Esophagus muscularis mucosa (tissue), 4 donors: Measurements from ENCODE around the gene CAMTA1. TPM values are rescaled to one million over a fixed set of nuclear protein-coding genes. Genes with fewer than 3 reads are reported as not detected.

Experiments used
- DNase-seq: peaks from one replicate; pipeline ENCODE4 v3.0.0-alpha.2; 2017; ENCODE audit errors: extremely low spot score
- H3K27ac ChIP-seq, 4 donors: fragments of 200-600 bp; sonication (generic); replicated peaks in 1 of 4; 1 replicate in 3 of 4; 2 replicates in 1 of 4; pipeline ENCODE4 v1.5.1; 2016 to 2019; ENCODE audit warnings: mild to moderate bottlenecking in 1 of 4
- H3K27me3 ChIP-seq, 4 donors: fragments of 200-600 bp; sonication (generic); one replicate each; pipeline versions ENCODE4 v1.5.1 to v1.6.0; 2016 to 2019
- H3K36me3 ChIP-seq, 4 donors: fragments of 200-600 bp; sonication (generic); one replicate each; pipeline ENCODE4 v1.5.1; 2016 to 2019
- H3K4me1 ChIP-seq, 4 donors: fragments of 200-600 bp; sonication (generic); one replicate each; pipeline ENCODE4 v1.5.1; 2016 to 2019
- H3K4me3 ChIP-seq, 4 donors: fragments of 200-600 bp; sonication (generic); 1 replicate in 2 of 4; 2 replicates in 2 of 4; pipeline ENCODE4 v1.5.1; 2016 to 2019; ENCODE audit warnings: mild to moderate bottlenecking in 4 of 4, moderate library complexity in 1 of 4
- H3K9me3 ChIP-seq, 4 donors: fragments of 200-600 bp; sonication (generic); 1 replicate in 3 of 4; 2 replicates in 1 of 4; pipeline ENCODE4 v1.5.1; 2016 to 2019
- CTCF ChIP-seq, 3 experiments: fragments of 200-600 bp in 2 of 3; fragments of 450-650 bp in 1 of 3; sonication (generic) in 2 of 3; IDR thresholded peaks; one replicate each; pipeline ENCODE4 v1.5.1; 2017 to 2019; ENCODE audit warnings: antibody characterized with exemption in 3 of 3, mild to moderate bottlenecking in 2 of 3, moderate library complexity in 1 of 3
- EP300 ChIP-seq: sonication (generic); formaldehyde crosslinking; IDR thresholded peaks from one replicate; pipeline ENCODE4 v1.6.1; 2017; ENCODE audit warnings: antibody characterized with exemption
- POLR2A ChIP-seq: fragments of 450-650 bp; IDR thresholded peaks from one replicate; pipeline ENCODE4 v1.6.1; 2017; ENCODE audit warnings: antibody characterized with exemption, moderate library complexity, mild to moderate bottlenecking, low read depth
- POLR2AphosphoS5 ChIP-seq, 2 donors: sonication (generic); formaldehyde crosslinking; IDR thresholded peaks; one replicate each; pipeline ENCODE4 v1.6.1; 2017; ENCODE audit warnings: antibody characterized with exemption in 2 of 2
- WGBS: methylation state at CpG from one replicate; pipeline ENCODE4 v1.1.5; 2018; 5-methylcytosine and 5-hydroxymethylcytosine counted together
- intact Hi-C: fragments of 100-400 bp; cut with DNase I; formaldehyde crosslinking; loops from one replicate; pipeline ENCODE4 v1.15.1; 2023
- total RNA-seq, 4 donors: library from RNA; depleted of rRNA; stranded (reverse); fragments of >200 nt; gene quantifications; one replicate each; pipeline versions ENCODE4 v1.1.0 to v1.2.1, GENCODE V29; 2016

CAMTA1 gene
- total RNA-seq, 4 donors from 2014 or later: 109 to 226 (median 139) TPM

- intact Hi-C loops: no loop called here
- H3K4me1 ChIP-seq: peaks cover 0 to 34% (median 33%) of the 10 kb centered on the region in 4 donors
- H3K36me3 ChIP-seq: peaks cover 0 to 20% (median 12%) of the 10 kb centered on the region in 4 donors
- no peak for DNase-seq
- H3K27me3 ChIP-seq: no peaks in the 10 kb centered on the region
- 82% methylated on average over 6 of the region's 6 CpGs for WGBS
- no peaks in the 10 kb centered on the region for H3K9me3 ChIP-seq
- TF ChIP-seq EP300 (no peak), POLR2AphosphoS5 (IDR thresholded peaks at IDR 0.05) (no peak), POLR2A (no peak), CTCF (IDR thresholded peaks at IDR 0.05) (no peak)
- no peak overlapping the region for H3K27ac ChIP-seq
- no peak overlapping the region for H3K4me3 ChIP-seq
Observed at GRCh38 chr1:6870086-6870485, 84.8 kb downstream of the CAMTA1 start.

GRCh38 chr1:6870571-6870970 lies 85.3 kb downstream of the CAMTA1 start:
- Histone ChIP-seq H3K9me3 (no peaks in the 10 kb centered on the region), H3K27me3 (no peaks in the 10 kb centered on the region), H3K27ac (no peak overlapping the region), H3K4me3 (no peak overlapping the region), H3K4me1 (peaks cover 0 to 34% (median 33%) of the 10 kb centered on the region in 4 donors), H3K36me3 (peaks cover 0 to 25% (median 14%) of the 10 kb centered on the region in 4 donors)
- intact Hi-C loops: no loop called here
- DNase-seq: no peak
- TF ChIP-seq CTCF (IDR thresholded peaks at IDR 0.05): no peak
- TF ChIP-seq POLR2A: no peak
- no peak for TF ChIP-seq EP300
- TF ChIP-seq POLR2AphosphoS5 (IDR thresholded peaks at IDR 0.05): no peak

- Histone ChIP-seq H3K27me3 (no peaks in the 10 kb centered on the region), H3K27ac (no peak overlapping the region), H3K4me3 (no peak overlapping the region), H3K4me1 (peaks cover 0 to 34% (median 33%) of the 10 kb centered on the region in 4 donors), H3K9me3 (no peaks in the 10 kb centered on the region), H3K36me3 (peaks cover 0 to 25% (median 14%) of the 10 kb centered on the region in 4 donors)
- 92% methylated on average over 3 of the region's 3 CpGs for WGBS
- TF ChIP-seq POLR2AphosphoS5 (IDR thresholded peaks at IDR 0.05) (no peak), POLR2A (no peak), EP300 (no peak), CTCF (IDR thresholded peaks at IDR 0.05) (no peak)
- DNase-seq: no peak
- intact Hi-C loops: no loop called here
Observed at GRCh38 chr1:6871300-6871972, 86.2 kb downstream of the CAMTA1 start.

- no peak for DNase-seq
- peaks cover 0 to 34% (median 32%) of the 10 kb centered on the region in 4 donors for H3K4me1 ChIP-seq
- TF ChIP-seq CTCF (IDR thresholded peaks at IDR 0.05) (no peak), POLR2A (no peak), POLR2AphosphoS5 (IDR thresholded peaks at IDR 0.05) (no peak), EP300 (no peak)
- peaks cover 0 to 34% (median 17%) of the 10 kb centered on the region in 4 donors for H3K36me3 ChIP-seq
- no peaks in the 10 kb centered on the region for H3K9me3 ChIP-seq
- 89% methylated on average over 5 of the region's 5 CpGs for WGBS
- H3K4me3 ChIP-seq: no peak overlapping the region
- H3K27ac ChIP-seq: no peak overlapping the region
- H3K27me3 ChIP-seq: no peaks in the 10 kb centered on the region
- intact Hi-C loops: no loop called here
Observed at GRCh38 chr1:6872573-6873261, 87.5 kb downstream of the CAMTA1 start.
